ENCODE measurements around the gene PRRT3. TPM values are rescaled to one million over a fixed set of nuclear protein-coding genes. Genes with fewer than 3 reads are reported as not detected.

Gene PRRT3
- total and polyA plus RNA-seq, 2 of the 13 experiments (the other 11 are each of a cell fraction or from before 2014, with no cell fraction given) = 0.22 to 0.44 TPM

DNA sequence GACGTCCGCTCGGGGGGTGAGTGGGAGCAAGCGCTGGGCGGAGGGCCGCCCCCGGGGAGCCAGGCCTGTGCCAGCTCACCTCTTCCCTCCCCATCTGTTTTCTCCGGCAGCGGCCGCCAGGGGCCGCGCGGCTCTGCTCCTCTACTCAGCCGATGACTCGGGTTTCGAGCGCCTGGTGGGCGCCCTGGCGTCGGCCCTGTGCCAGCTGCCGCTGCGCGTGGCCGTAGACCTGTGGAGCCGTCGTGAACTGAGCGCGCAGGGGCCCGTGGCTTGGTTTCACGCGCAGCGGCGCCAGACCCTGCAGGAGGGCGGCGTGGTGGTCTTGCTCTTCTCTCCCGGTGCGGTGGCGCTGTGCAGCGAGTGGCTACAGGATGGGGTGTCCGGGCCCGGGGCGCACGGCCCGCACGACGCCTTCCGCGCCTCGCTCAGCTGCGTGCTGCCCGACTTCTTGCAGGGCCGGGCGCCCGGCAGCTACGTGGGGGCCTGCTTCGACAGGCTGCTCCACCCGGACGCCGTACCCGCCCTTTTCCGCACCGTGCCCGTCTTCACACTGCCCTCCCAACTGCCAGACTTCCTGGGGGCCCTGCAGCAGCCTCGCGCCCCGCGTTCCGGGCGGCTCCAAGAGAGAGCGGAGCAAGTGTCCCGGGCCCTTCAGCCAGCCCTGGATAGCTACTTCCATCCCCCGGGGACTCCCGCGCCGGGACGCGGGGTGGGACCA, 19.2 kb downstream of the PRRT3 start (continued):
- TF ChIP-seq, protein P1, sequence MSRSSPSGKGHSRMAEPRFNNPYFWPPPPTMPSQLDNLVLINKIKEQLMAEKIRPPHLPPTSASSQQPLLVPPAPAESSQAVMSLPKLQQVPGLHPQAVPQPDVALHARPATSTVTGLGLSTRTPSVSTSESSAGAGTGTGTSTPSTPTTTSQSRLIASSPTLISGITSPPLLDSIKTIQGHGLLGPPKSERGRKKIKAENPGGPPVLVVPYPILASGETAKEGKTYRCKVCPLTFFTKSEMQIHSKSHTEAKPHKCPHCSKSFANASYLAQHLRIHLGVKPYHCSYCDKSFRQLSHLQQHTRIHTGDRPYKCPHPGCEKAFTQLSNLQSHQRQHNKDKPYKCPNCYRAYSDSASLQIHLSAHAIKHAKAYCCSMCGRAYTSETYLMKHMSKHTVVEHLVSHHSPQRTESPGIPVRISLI (CRISPR knock-in tag; IDR thresholded peaks at IDR 0.05; ENCODE audit: borderline replicate concordance) = no peak
- TF ChIP-seq FIP1L1 (IDR thresholded peaks at IDR 0.05; ENCODE audit: borderline replicate concordance, insufficient read depth, low read depth, low read length) (no peak), ZNF17 (CRISPR knock-in tag; IDR thresholded peaks at IDR 0.05) (no peak), HOXA9 (CRISPR knock-in tag; IDR thresholded peaks at IDR 0.05; ENCODE audit: borderline replicate concordance) (no peak), KLF11 (CRISPR knock-in tag; IDR thresholded peaks at IDR 0.05) (no peak), ZNF296 (CRISPR knock-in tag; conservative IDR thresholded peaks at IDR 0.05) (no peak), ERF (CRISPR knock-in tag; IDR thresholded peaks at IDR 0.05) (peak; percentile 36; the same call in 1 of the 2 replicates), FOXK1 (CRISPR knock-in tag; IDR thresholded peaks at IDR 0.05; ENCODE audit: borderline replicate concordance, low read depth) (no peak), TMF1 (CRISPR knock-in tag; IDR thresholded peaks at IDR 0.05; ENCODE audit: low read depth) (0 out of 2 replicates have a peak, but pooled peaks have one; percentile 8), ZNF350 (CRISPR knock-in tag; IDR thresholded peaks at IDR 0.05; ENCODE audit: borderline replicate concordance, low read depth) (peak; percentile 53; the same call in 1 of the 2 replicates), KMT2B (CRISPR knock-in tag; IDR thresholded peaks at IDR 0.05) (no peak; the same call in 1 of the 2 replicates), ZNF253 (CRISPR knock-in tag; IDR thresholded peaks at IDR 0.05; ENCODE audit: borderline replicate concordance) (no peak), RARG (CRISPR knock-in tag; IDR thresholded peaks at IDR 0.05; ENCODE audit: low read depth) (no peak)
- TF ChIP-seq, protein P2, sequence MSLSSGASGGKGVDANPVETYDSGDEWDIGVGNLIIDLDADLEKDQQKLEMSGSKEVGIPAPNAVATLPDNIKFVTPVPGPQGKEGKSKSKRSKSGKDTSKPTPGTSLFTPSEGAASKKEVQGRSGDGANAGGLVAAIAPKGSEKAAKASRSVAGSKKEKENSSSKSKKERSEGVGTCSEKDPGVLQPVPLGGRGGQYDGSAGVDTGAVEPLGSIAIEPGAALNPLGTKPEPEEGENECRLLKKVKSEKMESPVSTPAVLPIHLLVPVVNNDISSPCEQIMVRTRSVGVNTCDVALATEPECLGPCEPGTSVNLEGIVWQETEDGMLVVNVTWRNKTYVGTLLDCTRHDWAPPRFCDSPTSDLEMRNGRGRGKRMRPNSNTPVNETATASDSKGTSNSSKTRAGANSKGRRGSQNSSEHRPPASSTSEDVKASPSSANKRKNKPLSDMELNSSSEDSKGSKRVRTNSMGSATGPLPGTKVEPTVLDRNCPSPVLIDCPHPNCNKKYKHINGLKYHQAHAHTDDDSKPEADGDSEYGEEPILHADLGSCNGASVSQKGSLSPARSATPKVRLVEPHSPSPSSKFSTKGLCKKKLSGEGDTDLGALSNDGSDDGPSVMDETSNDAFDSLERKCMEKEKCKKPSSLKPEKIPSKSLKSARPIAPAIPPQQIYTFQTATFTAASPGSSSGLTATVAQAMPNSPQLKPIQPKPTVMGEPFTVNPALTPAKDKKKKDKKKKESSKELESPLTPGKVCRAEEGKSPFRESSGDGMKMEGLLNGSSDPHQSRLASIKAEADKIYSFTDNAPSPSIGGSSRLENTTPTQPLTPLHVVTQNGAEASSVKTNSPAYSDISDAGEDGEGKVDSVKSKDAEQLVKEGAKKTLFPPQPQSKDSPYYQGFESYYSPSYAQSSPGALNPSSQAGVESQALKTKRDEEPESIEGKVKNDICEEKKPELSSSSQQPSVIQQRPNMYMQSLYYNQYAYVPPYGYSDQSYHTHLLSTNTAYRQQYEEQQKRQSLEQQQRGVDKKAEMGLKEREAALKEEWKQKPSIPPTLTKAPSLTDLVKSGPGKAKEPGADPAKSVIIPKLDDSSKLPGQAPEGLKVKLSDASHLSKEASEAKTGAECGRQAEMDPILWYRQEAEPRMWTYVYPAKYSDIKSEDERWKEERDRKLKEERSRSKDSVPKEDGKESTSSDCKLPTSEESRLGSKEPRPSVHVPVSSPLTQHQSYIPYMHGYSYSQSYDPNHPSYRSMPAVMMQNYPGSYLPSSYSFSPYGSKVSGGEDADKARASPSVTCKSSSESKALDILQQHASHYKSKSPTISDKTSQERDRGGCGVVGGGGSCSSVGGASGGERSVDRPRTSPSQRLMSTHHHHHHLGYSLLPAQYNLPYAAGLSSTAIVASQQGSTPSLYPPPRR (CRISPR knock-in tag; IDR thresholded peaks at IDR 0.05; ENCODE audit: borderline replicate concordance) = no peak; the same call in 1 of the 2 replicates
- TF ChIP-seq, protein P3, sequence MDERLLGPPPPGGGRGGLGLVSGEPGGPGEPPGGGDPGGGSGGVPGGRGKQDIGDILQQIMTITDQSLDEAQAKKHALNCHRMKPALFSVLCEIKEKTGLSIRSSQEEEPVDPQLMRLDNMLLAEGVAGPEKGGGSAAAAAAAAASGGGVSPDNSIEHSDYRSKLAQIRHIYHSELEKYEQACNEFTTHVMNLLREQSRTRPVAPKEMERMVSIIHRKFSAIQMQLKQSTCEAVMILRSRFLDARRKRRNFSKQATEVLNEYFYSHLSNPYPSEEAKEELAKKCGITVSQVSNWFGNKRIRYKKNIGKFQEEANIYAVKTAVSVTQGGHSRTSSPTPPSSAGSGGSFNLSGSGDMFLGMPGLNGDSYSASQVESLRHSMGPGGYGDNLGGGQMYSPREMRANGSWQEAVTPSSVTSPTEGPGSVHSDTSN (CRISPR knock-in tag; IDR thresholded peaks at IDR 0.05) = no peak
- TF ChIP-seq, protein P4, sequence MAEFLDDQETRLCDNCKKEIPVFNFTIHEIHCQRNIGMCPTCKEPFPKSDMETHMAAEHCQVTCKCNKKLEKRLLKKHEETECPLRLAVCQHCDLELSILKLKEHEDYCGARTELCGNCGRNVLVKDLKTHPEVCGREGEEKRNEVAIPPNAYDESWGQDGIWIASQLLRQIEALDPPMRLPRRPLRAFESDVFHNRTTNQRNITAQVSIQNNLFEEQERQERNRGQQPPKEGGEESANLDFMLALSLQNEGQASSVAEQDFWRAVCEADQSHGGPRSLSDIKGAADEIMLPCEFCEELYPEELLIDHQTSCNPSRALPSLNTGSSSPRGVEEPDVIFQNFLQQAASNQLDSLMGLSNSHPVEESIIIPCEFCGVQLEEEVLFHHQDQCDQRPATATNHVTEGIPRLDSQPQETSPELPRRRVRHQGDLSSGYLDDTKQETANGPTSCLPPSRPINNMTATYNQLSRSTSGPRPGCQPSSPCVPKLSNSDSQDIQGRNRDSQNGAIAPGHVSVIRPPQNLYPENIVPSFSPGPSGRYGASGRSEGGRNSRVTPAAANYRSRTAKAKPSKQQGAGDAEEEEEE (CRISPR knock-in tag; IDR thresholded peaks at IDR 0.05; ENCODE audit: borderline replicate concordance) = no peak
- TF ChIP-seq, protein P5, sequence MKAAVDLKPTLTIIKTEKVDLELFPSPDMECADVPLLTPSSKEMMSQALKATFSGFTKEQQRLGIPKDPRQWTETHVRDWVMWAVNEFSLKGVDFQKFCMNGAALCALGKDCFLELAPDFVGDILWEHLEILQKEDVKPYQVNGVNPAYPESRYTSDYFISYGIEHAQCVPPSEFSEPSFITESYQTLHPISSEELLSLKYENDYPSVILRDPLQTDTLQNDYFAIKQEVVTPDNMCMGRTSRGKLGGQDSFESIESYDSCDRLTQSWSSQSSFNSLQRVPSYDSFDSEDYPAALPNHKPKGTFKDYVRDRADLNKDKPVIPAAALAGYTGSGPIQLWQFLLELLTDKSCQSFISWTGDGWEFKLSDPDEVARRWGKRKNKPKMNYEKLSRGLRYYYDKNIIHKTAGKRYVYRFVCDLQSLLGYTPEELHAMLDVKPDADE (CRISPR knock-in tag; IDR thresholded peaks at IDR 0.05) = no peak; the same call in 1 of the 2 replicates
- TF ChIP-seq, protein P6, sequence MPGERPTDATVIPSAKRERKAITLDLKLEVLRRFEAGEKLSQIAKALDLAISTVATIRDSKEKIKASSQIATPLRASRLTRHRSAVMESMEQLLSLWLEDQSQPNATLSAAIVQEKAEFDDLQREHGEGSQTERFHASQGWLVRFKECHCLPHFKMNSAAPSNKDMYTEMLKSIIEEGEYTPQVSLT (CRISPR knock-in tag; IDR thresholded peaks at IDR 0.05; ENCODE audit: borderline replicate concordance, low read depth) = no peak

Data from HepG2 (cell line).